SKM-1 treated with dmso at 0.1 percent for 144 hours (cell line): Measurements from ENCODE around the gene HNF1A.
"Not testable (repeated sequence)": the region's sequence is repeated elsewhere in the genome, so short reads cannot be mapped to it uniquely, and the experiment has no call there.

Experiments used
- DNase-seq: peaks from one replicate; lab custom pipeline; 2025; ENCODE audit not compliant: unreplicated experiment; lab: John Stamatoyannopoulos, UW

The HNF1A gene

GRCh38 chr12:121038861-121039668, 60.7 kb downstream of the HNF1A start, which contains the start of gene OASL:
Gene OASL, minus strand, starts transcription at chr12:121039246. Its CDS starts 275 bp downstream, at chr12:121038971.
- DNase-seq: no peak

- DNase-seq: no peak
Observed at GRCh38 chr12:121043067-121043466, 64.7 kb downstream of the HNF1A start.

GRCh38 chr12:121047400-121047799, 69.1 kb downstream of the HNF1A start:
- DNase-seq: not testable (repeated sequence)

- DNase-seq: no peak
Observed at GRCh38 chr12:121048442-121048841, 70.1 kb downstream of the HNF1A start.

- no peak for DNase-seq
Observed at GRCh38 chr12:121050725-121051124, 72.4 kb downstream of the HNF1A start.
